Smooth muscle cell (in vitro differentiated cells): ENCODE data around the gene PTPRG. TPM values are rescaled to one million over a fixed set of nuclear protein-coding genes. Genes with fewer than 3 reads are reported as not detected.

Source experiments
- DNase-seq: peaks from one replicate; lab custom pipeline; 2025; ENCODE audit not compliant: unreplicated experiment; lab: John Stamatoyannopoulos, UW
- H2AFZ ChIP-seq: fragments of 200-600 bp; sonication (generic); 2 replicates; pipeline ENCODE4 v1.6.0; 2016; ENCODE audit warnings: antibody characterized with exemption, low read depth, mild to moderate bottlenecking
- H3F3A ChIP-seq: fragments of 200-600 bp; sonication (generic); 2 replicates; pipeline ENCODE4 v1.6.0; 2017; ENCODE audit warnings: antibody characterized with exemption, low read depth
- H3K27ac ChIP-seq: fragments of 200-600 bp; sonication (generic); 2 replicates; pipeline ENCODE4 v1.5.1; 2016; ENCODE audit warnings: low read depth, mild to moderate bottlenecking
- H3K27me3 ChIP-seq: fragments of 200-600 bp; sonication (generic); 2 replicates; pipeline ENCODE4 v1.6.1; 2016; ENCODE audit warnings: low read depth, mild to moderate bottlenecking
- H3K36me3 ChIP-seq: fragments of 200-600 bp; sonication (generic); 2 replicates; pipeline ENCODE4 v1.5.1; 2016; ENCODE audit warnings: low read depth
- H3K4me1 ChIP-seq: fragments of 200-600 bp; sonication (generic); 2 replicates; pipeline ENCODE4 v1.5.1; 2016; ENCODE audit warnings: low read depth
- H3K4me2 ChIP-seq: fragments of 200-600 bp; sonication (generic); 2 replicates; pipeline ENCODE4 v1.6.0; 2016; ENCODE audit warnings: mild to moderate bottlenecking
- H3K4me3 ChIP-seq: fragments of 200-600 bp; sonication (generic); 2 replicates; pipeline ENCODE4 v1.5.1; 2016; ENCODE audit warnings: mild to moderate bottlenecking
- H3K79me2 ChIP-seq: fragments of 200-600 bp; sonication (generic); 2 replicates; pipeline ENCODE4 v1.6.0; 2016; ENCODE audit warnings: low read depth, mild to moderate bottlenecking
- H3K9ac ChIP-seq: fragments of 200-600 bp; sonication (generic); 2 replicates; pipeline ENCODE4 v1.6.0; 2016; ENCODE audit warnings: low read depth
- H3K9me3 ChIP-seq: fragments of 200-600 bp; sonication (generic); replicated peaks from 2 replicates; pipeline ENCODE4 v1.5.1; 2016; ENCODE audit warnings: low read depth
- H4K20me1 ChIP-seq: fragments of 200-600 bp; sonication (generic); 2 replicates; pipeline ENCODE4 v1.6.0; 2016; ENCODE audit warnings: low read depth
- WGBS: methylation state at CpG from one replicate; pipeline ENCODE4 v1.1.7; 2016; ENCODE audit warnings: low lambda C conversion rate; 5-methylcytosine and 5-hydroxymethylcytosine counted together
- polyA plus RNA-seq: library from polyadenylated mRNA; unstranded; fragments of >200 nt; fragmentation: Nextera tagmentation; extraction: Ambion mirVana; gene quantifications from 2 replicates; pipeline ENCODE4 v1.2.1, GENCODE V29; 2016
- total RNA-seq: library from RNA; depleted of rRNA; stranded (reverse); fragments of >200 nt; gene quantifications from 2 replicates; pipeline ENCODE4 v1.2.3, GENCODE V29; 2014
- TF ChIP-seq, protein P1 (sequence below): fragments of 200-600 bp; sonication (generic); IDR thresholded peaks from 2 replicates; pipeline ENCODE4 v1.5.1; 2017; ENCODE audit warnings: borderline replicate concordance, mild to moderate bottlenecking, antibody characterized with exemption; ENCODE audit not compliant: insufficient read depth, poor library complexity, severe bottlenecking

Gene PTPRG
- total and polyA plus RNA-seq, 2 experiments from 2014 or later: 21.2 to 87.3 TPM

DNA sequence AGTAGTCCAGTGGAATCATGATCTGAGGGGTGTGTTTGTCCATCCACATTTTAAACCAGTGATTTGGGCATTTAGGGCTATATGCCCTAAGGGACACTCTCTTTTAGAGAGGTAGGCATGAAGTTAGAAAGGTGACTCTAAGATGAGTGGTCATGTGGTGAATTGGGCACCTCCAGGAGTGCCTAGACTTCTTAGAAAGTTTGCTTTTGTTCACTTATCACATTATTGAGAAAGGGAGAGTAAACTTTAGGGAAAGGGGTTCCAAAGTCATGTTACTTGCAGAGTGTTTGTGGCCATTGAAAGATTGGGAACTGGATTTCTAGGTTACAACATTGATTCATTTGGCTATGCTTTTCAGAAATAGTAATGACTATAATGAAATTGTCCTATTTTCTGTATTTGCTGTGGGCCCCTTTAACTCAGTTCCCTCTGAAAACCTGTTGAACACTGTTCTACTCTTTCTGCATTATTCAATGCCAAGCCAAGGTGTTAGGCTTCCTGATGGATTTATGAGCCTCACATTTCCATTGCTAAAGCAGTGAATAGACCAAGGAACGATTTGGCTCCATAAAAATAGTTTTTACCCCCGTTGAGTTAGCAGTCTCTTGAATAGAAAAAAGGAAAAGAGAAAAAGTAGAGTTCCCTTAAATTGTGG, 169.3 kb downstream of the PTPRG start:
- Histone ChIP-seq H3K27me3 (no peaks in the 10 kb centered on the region), H3K4me3 (no peak overlapping the region), H3F3A (no peaks in the 10 kb centered on the region), H3K36me3 (no peaks in the 10 kb centered on the region), H3K4me2 (peak overlapping the region; percentile 8), H3K4me1 (peaks cover 26% of the 10 kb centered on the region), H3K9me3 (no peaks in the 10 kb centered on the region), H4K20me1 (peaks cover 91% of the 10 kb centered on the region), H3K9ac (no peak overlapping the region), H2AFZ (no peak overlapping the region), H3K27ac (no peak overlapping the region), H3K79me2 (peaks cover 53% of the 10 kb centered on the region)
- WGBS: 35% methylated on average over 2 of the region's 2 CpGs
- DNase-seq: no peak
- TF ChIP-seq, protein P1, sequence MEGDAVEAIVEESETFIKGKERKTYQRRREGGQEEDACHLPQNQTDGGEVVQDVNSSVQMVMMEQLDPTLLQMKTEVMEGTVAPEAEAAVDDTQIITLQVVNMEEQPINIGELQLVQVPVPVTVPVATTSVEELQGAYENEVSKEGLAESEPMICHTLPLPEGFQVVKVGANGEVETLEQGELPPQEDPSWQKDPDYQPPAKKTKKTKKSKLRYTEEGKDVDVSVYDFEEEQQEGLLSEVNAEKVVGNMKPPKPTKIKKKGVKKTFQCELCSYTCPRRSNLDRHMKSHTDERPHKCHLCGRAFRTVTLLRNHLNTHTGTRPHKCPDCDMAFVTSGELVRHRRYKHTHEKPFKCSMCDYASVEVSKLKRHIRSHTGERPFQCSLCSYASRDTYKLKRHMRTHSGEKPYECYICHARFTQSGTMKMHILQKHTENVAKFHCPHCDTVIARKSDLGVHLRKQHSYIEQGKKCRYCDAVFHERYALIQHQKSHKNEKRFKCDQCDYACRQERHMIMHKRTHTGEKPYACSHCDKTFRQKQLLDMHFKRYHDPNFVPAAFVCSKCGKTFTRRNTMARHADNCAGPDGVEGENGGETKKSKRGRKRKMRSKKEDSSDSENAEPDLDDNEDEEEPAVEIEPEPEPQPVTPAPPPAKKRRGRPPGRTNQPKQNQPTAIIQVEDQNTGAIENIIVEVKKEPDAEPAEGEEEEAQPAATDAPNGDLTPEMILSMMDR: no peak

DNA sequence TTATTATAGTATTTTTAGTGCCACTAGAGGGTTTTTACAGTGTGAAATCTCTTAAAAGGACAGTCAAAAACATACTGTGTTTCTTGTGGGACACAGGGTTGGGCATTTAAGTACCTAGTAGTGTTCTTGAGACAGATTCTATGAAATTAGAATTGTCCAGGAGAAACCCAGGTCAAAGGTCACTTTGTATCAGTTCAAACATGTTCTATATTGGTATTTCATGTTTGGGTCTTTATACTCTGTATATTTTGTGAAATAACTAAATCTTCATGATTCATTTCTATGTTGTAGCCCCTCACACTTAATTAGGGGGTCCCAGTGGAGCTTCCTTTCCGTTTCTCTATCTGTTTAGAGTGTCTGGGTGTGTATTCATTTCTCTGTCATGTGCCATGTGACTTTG, 171.6 kb downstream of the PTPRG start:
- 80% methylated on average over 1 of the region's 1 CpG for WGBS
- no peak overlapping the region for H2AFZ ChIP-seq
- no peak overlapping the region for H3K27ac ChIP-seq
- no peaks in the 10 kb centered on the region for H3F3A ChIP-seq
- no peaks in the 10 kb centered on the region for H3K9me3 ChIP-seq
- DNase-seq: no peak
- H3K36me3 ChIP-seq: no peaks in the 10 kb centered on the region
- no peak overlapping the region for H3K4me2 ChIP-seq
- peaks cover 49% of the 10 kb centered on the region for H3K79me2 ChIP-seq
- TF ChIP-seq, protein P1: no peak
- H3K27me3 ChIP-seq: no peaks in the 10 kb centered on the region
- H3K4me3 ChIP-seq: no peak overlapping the region
- no peak overlapping the region for H3K9ac ChIP-seq
- peaks cover 22% of the 10 kb centered on the region for H3K4me1 ChIP-seq
- peaks cover 91% of the 10 kb centered on the region for H4K20me1 ChIP-seq

DNA sequence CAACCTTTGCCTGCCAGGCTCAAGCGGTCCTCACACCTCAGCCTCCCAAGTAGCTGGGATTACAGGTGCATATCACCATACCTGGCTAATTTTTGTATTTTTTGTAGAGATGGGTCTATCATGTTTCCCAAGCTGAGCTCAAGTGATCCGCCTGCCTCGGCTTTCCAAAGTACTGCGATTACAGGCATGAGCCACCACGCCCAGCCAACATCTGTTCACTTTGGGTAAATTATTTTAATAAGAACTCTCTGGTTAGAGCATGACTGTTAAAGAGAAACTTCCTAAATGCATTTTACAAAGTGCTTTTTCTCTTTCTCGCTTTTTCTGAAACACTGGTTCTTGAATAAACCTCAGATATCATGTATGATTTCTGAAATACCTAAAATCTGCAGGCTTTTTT, 172.5 kb downstream of the PTPRG start:
- Histone ChIP-seq H2AFZ (no peak overlapping the region), H3K4me1 (peaks cover 22% of the 10 kb centered on the region), H3K9me3 (no peaks in the 10 kb centered on the region), H3K4me2 (no peak overlapping the region), H3K9ac (no peak overlapping the region), H3K4me3 (no peak overlapping the region), H4K20me1 (peaks cover 89% of the 10 kb centered on the region), H3K79me2 (peaks cover 45% of the 10 kb centered on the region), H3K27ac (no peak overlapping the region), H3K27me3 (no peaks in the 10 kb centered on the region), H3F3A (no peaks in the 10 kb centered on the region), H3K36me3 (no peaks in the 10 kb centered on the region)
- TF ChIP-seq, protein P1: no peak
- 94% methylated on average over 6 of the region's 6 CpGs for WGBS
- no peak for DNase-seq
